SK-N-SH treated with all-trans-retinoic acid at 6 μM for 48 hours (cell line): ENCODE data around the gene ARF3.
A peak's percentile ranks its signal among the peaks of the same experiment; 100 is the strongest.

Experiments
- ATAC-seq: fragments of 200-7000 bp; cut with Tn5 transposase; 3 replicates; pipeline ENCODE4 v1.9.1; 2020; ENCODE audit warnings: mild to moderate bottlenecking, moderate library complexity
- ARNTL ChIP-seq: fragments of 450-650 bp; formaldehyde crosslinking; IDR thresholded peaks from 2 replicates; pipeline ENCODE4 v1.5.0; 2020; ENCODE audit warnings: low read depth, mild to moderate bottlenecking, moderate library complexity, borderline replicate concordance
- BACH2 ChIP-seq: fragments of 250-450 bp; sonication (Bioruptor Pico); IDR thresholded peaks from 2 replicates; pipeline ENCODE4 v1.9.0; 2021; ENCODE audit warnings: mild to moderate bottlenecking, borderline replicate concordance
- CSDC2 ChIP-seq: fragments of 250-450 bp; sonication (Bioruptor Pico); IDR thresholded peaks from 2 replicates; pipeline ENCODE4 v1.5.0; 2020; ENCODE audit warnings: mild to moderate bottlenecking, moderate library complexity
- ESRRG ChIP-seq: fragments of 250-450 bp; sonication (Bioruptor Pico); IDR thresholded peaks from 2 replicates; pipeline ENCODE4 v1.6.1; 2021; ENCODE audit warnings: mild to moderate bottlenecking
- ISL1 ChIP-seq: fragments of 250-450 bp; sonication (Bioruptor Pico); IDR thresholded peaks from 2 replicates; pipeline ENCODE4 v2.1.2; 2022; ENCODE audit warnings: mild to moderate bottlenecking, moderate library complexity
- OSR1 ChIP-seq: fragments of 250-450 bp; sonication (Bioruptor Pico); IDR thresholded peaks from 2 replicates; pipeline ENCODE4 v1.8.0; 2022; ENCODE audit warnings: moderate library complexity, mild to moderate bottlenecking, inconsistent platforms
- PPARA ChIP-seq: fragments of 250-450 bp; sonication (Bioruptor Pico); IDR thresholded peaks from 2 replicates; pipeline ENCODE4 v1.5.0; 2020; ENCODE audit warnings: mild to moderate bottlenecking, borderline replicate concordance
- RARB ChIP-seq: fragments of 250-450 bp; sonication (Bioruptor Pico); IDR thresholded peaks from 2 replicates; pipeline ENCODE4 v1.8.0; 2021; ENCODE audit warnings: mild to moderate bottlenecking, moderate library complexity
- TCF4 ChIP-seq: fragments of 250-450 bp; sonication (Bioruptor Pico); IDR thresholded peaks from 2 replicates; pipeline ENCODE4 v1.8.0; 2021; ENCODE audit warnings: mild to moderate bottlenecking, moderate library complexity, borderline replicate concordance
- TOX ChIP-seq: fragments of 250-450 bp; sonication (Bioruptor Pico); IDR thresholded peaks from 2 replicates; pipeline ENCODE4 v1.8.0; 2021; ENCODE audit warnings: mild to moderate bottlenecking, moderate library complexity, borderline replicate concordance
- ZC3H10 ChIP-seq: fragments of 250-450 bp; sonication (Bioruptor Pico); IDR thresholded peaks from 2 replicates; pipeline ENCODE4 v1.5.1; 2021; ENCODE audit warnings: mild to moderate bottlenecking, moderate library complexity
- ZFP30 ChIP-seq: fragments of 450-650 bp; formaldehyde crosslinking; IDR thresholded peaks from 2 replicates; pipeline ENCODE4 v1.5.0; 2022; ENCODE audit warnings: mild to moderate bottlenecking, moderate library complexity
- ZNF565 ChIP-seq: fragments of 450-650 bp; formaldehyde crosslinking; conservative IDR thresholded peaks from 2 replicates; pipeline ENCODE4 v1.5.0; 2020; ENCODE audit warnings: low read depth, mild to moderate bottlenecking, moderate library complexity
- ZNF8 ChIP-seq: fragments of 450-650 bp; formaldehyde crosslinking; IDR thresholded peaks from 2 replicates; pipeline ENCODE4 v1.5.0; 2020; ENCODE audit warnings: mild to moderate bottlenecking, moderate library complexity
- TF ChIP-seq, protein P1 (sequence below): fragments of 250-450 bp; sonication (Bioruptor Pico); IDR thresholded peaks from 2 replicates; pipeline ENCODE4 v1.5.0; 2020; ENCODE audit warnings: mild to moderate bottlenecking, moderate library complexity
- TF ChIP-seq, protein P2 (sequence below): fragments of 250-450 bp; sonication (Bioruptor Pico); IDR thresholded peaks from 2 replicates; pipeline ENCODE4 v1.8.0; 2020; ENCODE audit warnings: mild to moderate bottlenecking, moderate library complexity, borderline replicate concordance
- TF ChIP-seq, protein P3 (sequence below): fragments of 250-450 bp; sonication (Bioruptor Pico); IDR thresholded peaks from 2 replicates; pipeline ENCODE4 v1.5.1; 2020; ENCODE audit warnings: low read depth, mild to moderate bottlenecking, moderate library complexity
- TF ChIP-seq, protein P4 (sequence below): fragments of 250-450 bp; sonication (Bioruptor Pico); IDR thresholded peaks from 2 replicates; pipeline ENCODE4 v1.5.1; 2021; ENCODE audit warnings: mild to moderate bottlenecking, moderate library complexity

The ARF3 gene

DNA sequence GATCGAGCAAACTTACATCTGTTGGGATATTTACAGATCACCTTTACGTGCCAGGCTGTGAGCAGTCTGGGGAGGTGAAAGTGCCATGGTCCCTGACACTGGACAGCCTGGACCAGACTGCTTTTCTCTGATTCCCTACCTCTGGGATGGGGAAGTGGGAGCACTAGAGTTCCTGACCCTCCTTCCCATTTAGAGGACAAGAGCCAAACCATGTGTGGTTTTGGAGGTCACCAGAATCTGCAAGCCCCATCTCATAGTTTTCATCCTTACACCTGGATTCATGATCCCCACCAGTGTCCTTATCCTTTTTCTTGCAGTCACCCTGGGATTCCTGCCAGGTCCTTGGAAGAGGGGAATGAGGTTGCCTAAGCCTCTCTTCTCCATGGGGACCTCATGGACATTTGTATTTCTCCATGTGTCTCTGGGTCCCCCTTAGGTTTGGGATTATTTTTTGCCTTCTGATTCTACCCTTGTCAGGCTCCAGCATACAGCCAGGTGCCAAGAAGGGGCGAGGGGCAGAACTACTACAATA lies 15.7 kb upstream of the ARF3 start:
- ATAC-seq: no peak
- TF ChIP-seq RARB (CRISPR knock-in tag): no peak
- no peak for TF ChIP-seq BACH2 (CRISPR knock-in tag)
- no peak for TF ChIP-seq ISL1
- no peak for TF ChIP-seq ARNTL (CRISPR knock-in tag)
- no peak for TF ChIP-seq ZNF565 (CRISPR knock-in tag)
- no peak for TF ChIP-seq ESRRG (CRISPR knock-in tag)
- TF ChIP-seq TCF4 (CRISPR knock-in tag): no peak
- TF ChIP-seq, protein P1, sequence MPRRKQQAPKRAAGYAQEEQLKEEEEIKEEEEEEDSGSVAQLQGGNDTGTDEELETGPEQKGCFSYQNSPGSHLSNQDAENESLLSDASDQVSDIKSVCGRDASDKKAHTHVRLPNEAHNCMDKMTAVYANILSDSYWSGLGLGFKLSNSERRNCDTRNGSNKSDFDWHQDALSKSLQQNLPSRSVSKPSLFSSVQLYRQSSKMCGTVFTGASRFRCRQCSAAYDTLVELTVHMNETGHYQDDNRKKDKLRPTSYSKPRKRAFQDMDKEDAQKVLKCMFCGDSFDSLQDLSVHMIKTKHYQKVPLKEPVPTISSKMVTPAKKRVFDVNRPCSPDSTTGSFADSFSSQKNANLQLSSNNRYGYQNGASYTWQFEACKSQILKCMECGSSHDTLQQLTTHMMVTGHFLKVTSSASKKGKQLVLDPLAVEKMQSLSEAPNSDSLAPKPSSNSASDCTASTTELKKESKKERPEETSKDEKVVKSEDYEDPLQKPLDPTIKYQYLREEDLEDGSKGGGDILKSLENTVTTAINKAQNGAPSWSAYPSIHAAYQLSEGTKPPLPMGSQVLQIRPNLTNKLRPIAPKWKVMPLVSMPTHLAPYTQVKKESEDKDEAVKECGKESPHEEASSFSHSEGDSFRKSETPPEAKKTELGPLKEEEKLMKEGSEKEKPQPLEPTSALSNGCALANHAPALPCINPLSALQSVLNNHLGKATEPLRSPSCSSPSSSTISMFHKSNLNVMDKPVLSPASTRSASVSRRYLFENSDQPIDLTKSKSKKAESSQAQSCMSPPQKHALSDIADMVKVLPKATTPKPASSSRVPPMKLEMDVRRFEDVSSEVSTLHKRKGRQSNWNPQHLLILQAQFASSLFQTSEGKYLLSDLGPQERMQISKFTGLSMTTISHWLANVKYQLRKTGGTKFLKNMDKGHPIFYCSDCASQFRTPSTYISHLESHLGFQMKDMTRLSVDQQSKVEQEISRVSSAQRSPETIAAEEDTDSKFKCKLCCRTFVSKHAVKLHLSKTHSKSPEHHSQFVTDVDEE: no peak
- no peak for TF ChIP-seq CSDC2
- TF ChIP-seq ZC3H10 (CRISPR knock-in tag): no peak
- no peak for TF ChIP-seq TOX
- TF ChIP-seq, protein P2, sequence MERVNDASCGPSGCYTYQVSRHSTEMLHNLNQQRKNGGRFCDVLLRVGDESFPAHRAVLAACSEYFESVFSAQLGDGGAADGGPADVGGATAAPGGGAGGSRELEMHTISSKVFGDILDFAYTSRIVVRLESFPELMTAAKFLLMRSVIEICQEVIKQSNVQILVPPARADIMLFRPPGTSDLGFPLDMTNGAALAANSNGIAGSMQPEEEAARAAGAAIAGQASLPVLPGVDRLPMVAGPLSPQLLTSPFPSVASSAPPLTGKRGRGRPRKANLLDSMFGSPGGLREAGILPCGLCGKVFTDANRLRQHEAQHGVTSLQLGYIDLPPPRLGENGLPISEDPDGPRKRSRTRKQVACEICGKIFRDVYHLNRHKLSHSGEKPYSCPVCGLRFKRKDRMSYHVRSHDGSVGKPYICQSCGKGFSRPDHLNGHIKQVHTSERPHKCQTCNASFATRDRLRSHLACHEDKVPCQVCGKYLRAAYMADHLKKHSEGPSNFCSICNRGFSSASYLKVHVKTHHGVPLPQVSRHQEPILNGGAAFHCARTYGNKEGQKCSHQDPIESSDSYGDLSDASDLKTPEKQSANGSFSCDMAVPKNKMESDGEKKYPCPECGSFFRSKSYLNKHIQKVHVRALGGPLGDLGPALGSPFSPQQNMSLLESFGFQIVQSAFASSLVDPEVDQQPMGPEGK (CRISPR knock-in tag): no peak
- TF ChIP-seq, protein P3, sequence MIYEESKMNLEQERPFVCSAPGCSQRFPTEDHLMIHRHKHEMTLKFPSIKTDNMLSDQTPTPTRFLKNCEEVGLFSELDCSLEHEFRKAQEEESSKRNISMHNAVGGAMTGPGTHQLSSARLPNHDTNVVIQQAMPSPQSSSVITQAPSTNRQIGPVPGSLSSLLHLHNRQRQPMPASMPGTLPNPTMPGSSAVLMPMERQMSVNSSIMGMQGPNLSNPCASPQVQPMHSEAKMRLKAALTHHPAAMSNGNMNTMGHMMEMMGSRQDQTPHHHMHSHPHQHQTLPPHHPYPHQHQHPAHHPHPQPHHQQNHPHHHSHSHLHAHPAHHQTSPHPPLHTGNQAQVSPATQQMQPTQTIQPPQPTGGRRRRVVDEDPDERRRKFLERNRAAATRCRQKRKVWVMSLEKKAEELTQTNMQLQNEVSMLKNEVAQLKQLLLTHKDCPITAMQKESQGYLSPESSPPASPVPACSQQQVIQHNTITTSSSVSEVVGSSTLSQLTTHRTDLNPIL (CRISPR knock-in tag): no peak
- TF ChIP-seq, protein P4, sequence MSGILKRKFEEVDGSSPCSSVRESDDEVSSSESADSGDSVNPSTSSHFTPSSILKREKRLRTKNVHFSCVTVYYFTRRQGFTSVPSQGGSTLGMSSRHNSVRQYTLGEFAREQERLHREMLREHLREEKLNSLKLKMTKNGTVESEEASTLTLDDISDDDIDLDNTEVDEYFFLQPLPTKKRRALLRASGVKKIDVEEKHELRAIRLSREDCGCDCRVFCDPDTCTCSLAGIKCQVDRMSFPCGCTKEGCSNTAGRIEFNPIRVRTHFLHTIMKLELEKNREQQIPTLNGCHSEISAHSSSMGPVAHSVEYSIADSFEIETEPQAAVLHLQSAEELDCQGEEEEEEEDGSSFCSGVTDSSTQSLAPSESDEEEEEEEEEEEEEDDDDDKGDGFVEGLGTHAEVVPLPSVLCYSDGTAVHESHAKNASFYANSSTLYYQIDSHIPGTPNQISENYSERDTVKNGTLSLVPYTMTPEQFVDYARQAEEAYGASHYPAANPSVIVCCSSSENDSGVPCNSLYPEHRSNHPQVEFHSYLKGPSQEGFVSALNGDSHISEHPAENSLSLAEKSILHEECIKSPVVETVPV (CRISPR knock-in tag): no peak
- no peak for TF ChIP-seq PPARA (CRISPR knock-in tag)
- TF ChIP-seq ZFP30: no peak

DNA sequence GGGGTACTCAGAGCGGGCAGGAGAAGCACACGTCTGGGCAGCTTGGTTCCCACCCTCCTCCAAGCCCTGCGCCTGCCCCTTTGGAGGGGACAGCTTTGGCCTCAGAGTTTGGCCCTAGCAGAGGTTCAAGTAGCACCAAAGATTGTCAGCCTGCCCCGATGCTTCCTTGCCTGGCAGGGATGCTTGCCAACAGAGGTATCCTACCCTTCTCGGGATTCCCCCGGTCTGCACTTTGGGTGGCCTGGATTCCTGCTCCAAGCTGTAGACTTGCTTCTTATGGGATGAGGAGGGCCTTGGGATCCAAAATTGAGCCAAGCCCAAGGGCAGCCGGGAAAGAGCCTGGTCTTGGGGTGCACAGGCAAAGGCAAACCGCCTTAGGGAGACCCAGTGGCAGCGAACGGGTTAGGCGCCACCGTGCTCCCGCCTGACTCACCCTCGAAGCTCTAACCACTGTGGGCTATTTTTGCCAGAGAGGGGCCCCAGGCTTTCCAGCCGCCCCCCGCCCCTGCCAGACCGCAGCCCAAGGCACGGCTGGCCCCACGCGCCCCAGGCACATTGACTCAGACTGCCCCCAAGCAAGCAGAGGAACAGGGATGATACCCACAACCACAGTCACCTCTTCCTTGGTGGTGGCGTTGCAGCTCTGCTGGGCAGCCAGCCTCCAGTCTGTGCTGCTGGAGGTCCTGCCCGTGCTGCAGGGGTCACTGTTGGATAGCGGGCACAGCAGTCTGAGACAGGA lies 15.1 kb upstream of the ARF3 start:
- peak; percentile 13 for ATAC-seq
- TF ChIP-seq OSR1 (CRISPR knock-in tag) (no peak), ZNF8 (CRISPR knock-in tag) (no peak)
- TF ChIP-seq, protein P3 (CRISPR knock-in tag): no peak
- TF ChIP-seq, protein P2 (CRISPR knock-in tag): no peak
